Calu3 (cell line): ENCODE results near the gene ZNF408. TPM values are rescaled to one million over a fixed set of nuclear protein-coding genes. Genes with fewer than 3 reads are reported as not detected.

Experiments used
- BruUV-seq: library from RNA; stranded (reverse); fragments of 400-500 nt; replicated peaks from 2 replicates; lab custom pipeline; 2021; lab: Mats Ljungman, UMichigan
- CTCF ChIA-PET: fragments of 300-600 bp; sonication (Branson Sonifier 250); formaldehyde crosslinking; loops from one replicate; lab custom pipeline; 2022; ENCODE audit warnings: antibody characterized with exemption; lab: Charles Lee
- DNase-seq: peaks from one replicate; pipeline ENCODE4 v3.0.0; 2022
- H3K27ac Mint-ChIP-seq: one replicate; pipeline ENCODE4 v1.8.0; 2022; ENCODE audit warnings: mixed read lengths; ENCODE audit not compliant: unreplicated experiment
- H3K27me3 Mint-ChIP-seq: one replicate; pipeline ENCODE4 v1.8.0; 2022; ENCODE audit warnings: mixed read lengths; ENCODE audit not compliant: unreplicated experiment
- H3K36me3 Mint-ChIP-seq: one replicate; pipeline ENCODE4 v1.8.0; 2022; ENCODE audit warnings: mild to moderate bottlenecking, moderate library complexity, mixed read lengths; ENCODE audit not compliant: insufficient read depth, unreplicated experiment
- H3K4me1 Mint-ChIP-seq: one replicate; pipeline ENCODE4 v1.8.0; 2022; ENCODE audit warnings: mild to moderate bottlenecking, low read depth, mixed read lengths; ENCODE audit not compliant: unreplicated experiment
- H3K4me3 Mint-ChIP-seq: one replicate; pipeline ENCODE4 v1.8.0; 2022; ENCODE audit warnings: mild to moderate bottlenecking, low read depth, moderate library complexity, mixed read lengths; ENCODE audit not compliant: unreplicated experiment
- H3K9me3 Mint-ChIP-seq: one replicate; pipeline ENCODE4 v1.8.0; 2022; ENCODE audit warnings: low read depth, mixed read lengths; ENCODE audit not compliant: unreplicated experiment
- CTCF ChIP-seq: fragments of 200-600 bp; IDR thresholded peaks from one replicate; pipeline ENCODE4 v1.8.0; 2022; ENCODE audit warnings: antibody characterized with exemption; ENCODE audit not compliant: unreplicated experiment
- intact Hi-C: fragments of 100-400 bp; cut with micrococcal nuclease; formaldehyde crosslinking; loops from one replicate; pipeline ENCODE4 v1.10.0; 2022; ENCODE audit not compliant: unreplicated experiment
- total RNA-seq: library from RNA; stranded (reverse); gene quantifications from 2 replicates; pipeline ENCODE4 v1.2.3, GENCODE V29; 2022

ZNF408 gene
- total RNA-seq, 1 experiment from 2014 or later = 15.5 TPM

GRCh38 chr11:46679241-46680163 lies 21.3 kb upstream of the ZNF408 start:
- Mint-ChIP-seq H3K9me3 (no peaks in the 10 kb centered on the region), H3K36me3 (peaks cover 46% of the 10 kb centered on the region), H3K4me3 (no peak overlapping the region), H3K4me1 (no peaks in the 10 kb centered on the region), H3K27ac (no peak overlapping the region), H3K27me3 (no peaks in the 10 kb centered on the region)
- intact Hi-C loops = no loop called here
- DNase-seq = no peak
- CTCF ChIA-PET = no interaction called here
- no peak for TF ChIP-seq CTCF
- no TSS peak for BruUV-seq

- Mint-ChIP-seq H3K27ac (no peak overlapping the region), H3K36me3 (peaks cover 50% of the 10 kb centered on the region), H3K9me3 (no peaks in the 10 kb centered on the region), H3K4me1 (no peaks in the 10 kb centered on the region), H3K4me3 (no peak overlapping the region), H3K27me3 (no peaks in the 10 kb centered on the region)
- BruUV-seq = no TSS peak
- DNase-seq = no peak
- TF ChIP-seq CTCF = no peak
- CTCF ChIA-PET = no interaction called here
- intact Hi-C loops = no loop called here
These were observed 20.6 kb upstream of the ZNF408 start for GRCh38 chr11:46680164-46680760.

- H3K9me3 Mint-ChIP-seq = no peaks in the 10 kb centered on the region
- CTCF ChIA-PET = interaction anchor here (0.8 kb wide), 1 partner anchor 27 kb away, joined by 3 read pairs; no protein-coding TSS in a partner anchor
- intact Hi-C loops = no loop called here
- H3K4me1 Mint-ChIP-seq = no peaks in the 10 kb centered on the region
- H3K27ac Mint-ChIP-seq = no peak overlapping the region
- no TSS peak for BruUV-seq
- no peak for DNase-seq
- no peak for TF ChIP-seq CTCF
- H3K4me3 Mint-ChIP-seq = no peak overlapping the region
- H3K27me3 Mint-ChIP-seq = no peaks in the 10 kb centered on the region
- H3K36me3 Mint-ChIP-seq = peaks cover 48% of the 10 kb centered on the region
These were observed 20.0 kb upstream of the ZNF408 start for GRCh38 chr11:46680815-46681214.

- DNase-seq = no peak
- Mint-ChIP-seq H3K27ac (no peak overlapping the region), H3K4me3 (no peak overlapping the region), H3K4me1 (no peaks in the 10 kb centered on the region), H3K9me3 (no peaks in the 10 kb centered on the region), H3K27me3 (no peaks in the 10 kb centered on the region), H3K36me3 (peaks cover 50% of the 10 kb centered on the region)
- BruUV-seq = no TSS peak
- no peak for TF ChIP-seq CTCF
- intact Hi-C loops = no loop called here
- CTCF ChIA-PET = no interaction called here
These were observed 19.0 kb upstream of the ZNF408 start for GRCh38 chr11:46681814-46682213.
